Esophagus squamous epithelium (tissue), 4 donors: ENCODE results near the gene PSMD2.

Source experiments
- POLR2A ChIP-seq, 4 donors: fragments of 450-650 bp; IDR thresholded peaks; one replicate each; pipeline ENCODE4 v1.6.1; 2017; ENCODE audit warnings: antibody characterized with exemption in 4 of 4, mild to moderate bottlenecking in 4 of 4, moderate library complexity in 3 of 4
- TF ChIP-seq, protein P1 (sequence below), 6 experiments: fragments of 450-650 bp in 4 of 6; fragments of 200-600 bp in 2 of 6; sonication (generic) in 2 of 6; IDR thresholded peaks; one replicate each; pipeline ENCODE4 v1.5.1; 2016 to 2019; ENCODE audit warnings: antibody characterized with exemption in 6 of 6, mild to moderate bottlenecking in 4 of 6, moderate library complexity in 4 of 6

DNA sequence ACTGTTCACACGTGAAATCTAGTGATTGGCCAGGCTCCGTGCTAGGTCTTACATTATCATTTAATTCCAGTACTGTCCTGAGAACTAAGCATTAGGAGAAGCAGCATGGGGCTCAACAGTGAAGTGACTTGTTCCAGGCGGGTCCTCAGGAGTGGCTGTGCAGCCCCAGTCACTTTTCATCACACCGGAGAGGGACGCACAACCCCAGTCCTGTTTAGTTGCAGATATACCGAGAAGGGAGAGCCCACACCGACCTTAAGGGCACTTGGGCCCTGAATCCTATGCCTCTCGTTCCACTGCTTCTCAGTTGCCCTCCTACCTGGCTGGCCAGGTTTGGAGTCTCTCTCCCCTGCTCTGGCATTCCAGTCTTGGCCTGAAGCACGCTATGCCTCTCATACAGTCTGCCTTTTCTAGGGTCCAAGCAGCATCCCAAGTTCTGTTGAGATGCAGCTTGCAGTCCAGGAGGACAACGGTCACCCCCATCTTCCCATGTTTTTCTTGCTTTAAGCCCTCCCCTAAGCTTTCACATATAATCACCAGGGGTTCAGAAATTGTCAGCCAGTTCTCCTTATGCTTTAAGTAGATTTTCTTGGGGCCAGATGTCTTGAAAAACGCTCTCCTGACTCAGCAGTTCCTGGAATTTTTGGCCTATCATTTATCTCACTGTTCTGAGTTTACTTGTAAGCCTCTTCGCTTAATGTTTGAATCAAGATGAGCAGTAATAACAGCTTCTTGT lies 48.4 kb downstream of the PSMD2 start:
- no peak for TF ChIP-seq POLR2A (IDR thresholded peaks at IDR 0.05)
- TF ChIP-seq, protein P1, sequence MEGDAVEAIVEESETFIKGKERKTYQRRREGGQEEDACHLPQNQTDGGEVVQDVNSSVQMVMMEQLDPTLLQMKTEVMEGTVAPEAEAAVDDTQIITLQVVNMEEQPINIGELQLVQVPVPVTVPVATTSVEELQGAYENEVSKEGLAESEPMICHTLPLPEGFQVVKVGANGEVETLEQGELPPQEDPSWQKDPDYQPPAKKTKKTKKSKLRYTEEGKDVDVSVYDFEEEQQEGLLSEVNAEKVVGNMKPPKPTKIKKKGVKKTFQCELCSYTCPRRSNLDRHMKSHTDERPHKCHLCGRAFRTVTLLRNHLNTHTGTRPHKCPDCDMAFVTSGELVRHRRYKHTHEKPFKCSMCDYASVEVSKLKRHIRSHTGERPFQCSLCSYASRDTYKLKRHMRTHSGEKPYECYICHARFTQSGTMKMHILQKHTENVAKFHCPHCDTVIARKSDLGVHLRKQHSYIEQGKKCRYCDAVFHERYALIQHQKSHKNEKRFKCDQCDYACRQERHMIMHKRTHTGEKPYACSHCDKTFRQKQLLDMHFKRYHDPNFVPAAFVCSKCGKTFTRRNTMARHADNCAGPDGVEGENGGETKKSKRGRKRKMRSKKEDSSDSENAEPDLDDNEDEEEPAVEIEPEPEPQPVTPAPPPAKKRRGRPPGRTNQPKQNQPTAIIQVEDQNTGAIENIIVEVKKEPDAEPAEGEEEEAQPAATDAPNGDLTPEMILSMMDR (IDR thresholded peaks at IDR 0.05) = no peak
